GM10248 (cell line): ENCODE measurements around the gene VASH1.

Experiments used
- CTCF ChIA-PET: fragments of 300-600 bp; sonication (Branson Sonifier 250); formaldehyde crosslinking; extraction: SDS; loops from one replicate; lab custom pipeline; 2021; ENCODE audit warnings: antibody characterized with exemption; lab: Yijun Ruan, JAX
- POLR2A ChIA-PET: fragments of 350-650 bp; sonication (Branson Sonifier 250); formaldehyde crosslinking; extraction: SDS; loops from one replicate; lab custom pipeline; 2020; ENCODE audit warnings: antibody characterized with exemption; lab: Yijun Ruan, JAX
- DNase-seq: peaks from one replicate; pipeline ENCODE4 v3.0.0; 2012; ENCODE audit errors: extremely low spot score
- TF ChIP-seq, protein P1 (sequence below): IDR thresholded peaks from 2 replicates; pipeline ENCODE4 v1.5.1; 2012; ENCODE audit warnings: mild to moderate bottlenecking, low read depth; ENCODE audit errors: extremely low read depth, missing control alignments, control extremely low read depth

VASH1 gene

GRCh38 chr14:76793324-76793723 is 32.1 kb downstream of the VASH1 start:
- CTCF ChIA-PET: interaction anchor here (0.6 to 1.4 kb wide), 2 partner anchors 8 to 9 kb away, joined by 3 read pairs; no protein-coding TSS in a partner anchor

GRCh38 chr14:76793956-76794355 is 32.7 kb downstream of the VASH1 start:
- CTCF ChIA-PET: interaction anchor here (0.6 to 1.4 kb wide), 3 partner anchors 9 to 12 kb away, joined by 3 read pairs; no protein-coding TSS in a partner anchor
- TF ChIP-seq, protein P1, sequence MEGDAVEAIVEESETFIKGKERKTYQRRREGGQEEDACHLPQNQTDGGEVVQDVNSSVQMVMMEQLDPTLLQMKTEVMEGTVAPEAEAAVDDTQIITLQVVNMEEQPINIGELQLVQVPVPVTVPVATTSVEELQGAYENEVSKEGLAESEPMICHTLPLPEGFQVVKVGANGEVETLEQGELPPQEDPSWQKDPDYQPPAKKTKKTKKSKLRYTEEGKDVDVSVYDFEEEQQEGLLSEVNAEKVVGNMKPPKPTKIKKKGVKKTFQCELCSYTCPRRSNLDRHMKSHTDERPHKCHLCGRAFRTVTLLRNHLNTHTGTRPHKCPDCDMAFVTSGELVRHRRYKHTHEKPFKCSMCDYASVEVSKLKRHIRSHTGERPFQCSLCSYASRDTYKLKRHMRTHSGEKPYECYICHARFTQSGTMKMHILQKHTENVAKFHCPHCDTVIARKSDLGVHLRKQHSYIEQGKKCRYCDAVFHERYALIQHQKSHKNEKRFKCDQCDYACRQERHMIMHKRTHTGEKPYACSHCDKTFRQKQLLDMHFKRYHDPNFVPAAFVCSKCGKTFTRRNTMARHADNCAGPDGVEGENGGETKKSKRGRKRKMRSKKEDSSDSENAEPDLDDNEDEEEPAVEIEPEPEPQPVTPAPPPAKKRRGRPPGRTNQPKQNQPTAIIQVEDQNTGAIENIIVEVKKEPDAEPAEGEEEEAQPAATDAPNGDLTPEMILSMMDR: no peak
- DNase-seq: no peak
- POLR2A ChIA-PET: no interaction called here

More at GRCh38 chr14:76793324-76793723, 32.1 kb downstream of the VASH1 start:
- DNase-seq: no peak
- TF ChIP-seq, protein P1: no peak
- POLR2A ChIA-PET: no interaction called here

DNA sequence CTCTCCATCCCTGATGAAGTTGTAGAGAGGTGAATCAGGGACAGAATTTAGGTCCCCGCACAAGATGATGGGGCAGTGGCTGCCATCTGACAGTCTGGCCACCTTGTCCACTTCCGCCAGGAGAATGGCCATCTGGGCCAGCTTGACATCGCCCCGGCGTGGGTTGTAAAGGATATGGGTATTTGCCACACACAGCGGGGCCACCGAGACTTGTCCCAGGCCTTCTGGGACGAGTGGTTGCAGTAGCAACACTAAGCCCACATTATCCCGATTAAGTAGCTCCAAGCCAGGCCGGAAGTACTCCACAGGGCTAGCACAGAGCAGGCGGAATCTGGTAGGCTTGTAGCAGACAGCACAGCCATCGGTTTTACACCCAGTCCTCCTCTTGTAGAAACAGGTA is 45.2 kb downstream of the VASH1 start:
- ChIA-PET CTCF (interaction anchor here (1.1 to 7.5 kb wide), 7 partner anchors 8 to 96 kb away, joined by 3 to 45 read pairs (median 5); no protein-coding TSS in a partner anchor), POLR2A (no interaction called here)
- DNase-seq: no peak
- TF ChIP-seq, protein P1: no peak

DNA sequence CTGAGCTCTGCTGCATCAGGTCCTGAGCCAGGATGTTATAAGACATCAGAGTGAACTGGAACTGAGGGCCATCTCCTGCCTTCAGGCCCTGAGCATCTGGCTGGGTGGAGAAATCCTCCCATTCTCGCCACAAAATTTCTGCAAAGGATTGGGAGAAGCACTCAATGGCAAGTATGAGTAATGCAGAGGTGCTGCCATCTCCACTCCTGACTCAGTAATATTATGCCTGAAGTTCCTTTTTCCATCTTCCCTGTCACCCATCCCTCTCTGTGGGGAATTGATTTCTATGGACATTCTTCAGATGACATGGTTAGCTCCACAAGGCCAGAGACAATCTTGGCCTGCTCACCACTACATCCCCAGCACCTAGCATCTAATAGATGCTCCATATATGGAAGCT is 46.7 kb downstream of the VASH1 start:
- no peak for DNase-seq
- TF ChIP-seq, protein P1: no peak
- CTCF ChIA-PET: interaction anchor here (1.5 to 7.5 kb wide), 4 partner anchors 9 to 98 kb away, joined by 4 to 45 read pairs (median 8); no protein-coding TSS in a partner anchor
- POLR2A ChIA-PET: no interaction called here

- TF ChIP-seq, protein P1: no peak
- ChIA-PET POLR2A (no interaction called here), CTCF (interaction anchor here (3.0 to 7.5 kb wide), 3 partner anchors 10 to 99 kb away, joined by 13 to 45 read pairs (median 39); no protein-coding TSS in a partner anchor)
- DNase-seq: no peak
These were observed 47.7 kb downstream of the VASH1 start for GRCh38 chr14:76808990-76809389.

- POLR2A ChIA-PET: interaction anchor here (0.9 kb wide), 1 partner anchor 16 kb away, joined by 6 read pairs; the partner anchor contains the start of gene LRRC74A
- TF ChIP-seq, protein P1: no peak
- DNase-seq: no peak
- CTCF ChIA-PET: interaction anchor here (0.9 to 7.5 kb wide), 7 partner anchors 8 to 342 kb away, joined by 3 to 45 read pairs (median 11); no protein-coding TSS in a partner anchor
These were observed 49.3 kb downstream of the VASH1 start for GRCh38 chr14:76810525-76810924.
